Measurements from ENCODE around the gene BDH1.
A peak's percentile ranks its signal among the peaks of the same experiment; 100 is the strongest.

Gene BDH1

GRCh38 chr3:197507541-197507940, 48.2 kb downstream of the BDH1 start:
- H3K4me1 ChIP-seq (ENCODE audit: low read length), result peaks cover 15% of the 10 kb centered on the region
- H3F3A ChIP-seq (ENCODE audit: insufficient read depth, low read length), result peaks cover 10% of the 10 kb centered on the region
- TF ChIP-seq EZH2 (optimal IDR thresholded peaks at IDR 0.05; ENCODE audit: low read depth, low read length) (no peak), CTCF (IDR thresholded peaks at IDR 0.05; ENCODE audit: low read length) (no peak), EZH2phosphoT487 (IDR thresholded peaks at IDR 0.05; ENCODE audit: low read length) (no peak)
- H3K9me3 ChIP-seq (replicated peaks; ENCODE audit: insufficient read depth, low read length), result no peaks in the 10 kb centered on the region
- no peak for DNase-seq
- no peak overlapping the region for H3K27ac ChIP-seq (ENCODE audit: low read length)
- no peaks in the 10 kb centered on the region for H3K27me3 ChIP-seq (replicated peaks; ENCODE audit: insufficient read depth, low read length)
- H3K4me2 ChIP-seq (ENCODE audit: low read depth, low read length), result no peak overlapping the region
- no peak overlapping the region for H2AFZ ChIP-seq (ENCODE audit: low read length)
- H3K79me2 ChIP-seq (ENCODE audit: low read length), result no peaks in the 10 kb centered on the region
- no peak overlapping the region for H3K9ac ChIP-seq (ENCODE audit: low read length)
- no peaks in the 10 kb centered on the region for H4K20me1 ChIP-seq (ENCODE audit: insufficient read depth, low read length)
- H3K4me3 ChIP-seq (ENCODE audit: low read length), result no peak overlapping the region
- no peaks in the 10 kb centered on the region for H3K9me2 ChIP-seq (replicated peaks; ENCODE audit: insufficient read depth, low read length)
- no peaks in the 10 kb centered on the region for H3K36me3 ChIP-seq (replicated peaks; ENCODE audit: insufficient read depth, low read length)

GRCh38 chr3:197507081-197507480, 48.7 kb downstream of the BDH1 start:
- Histone ChIP-seq H3K27ac (ENCODE audit: low read length) (no peak overlapping the region), H3K9me2 (replicated peaks; ENCODE audit: insufficient read depth, low read length) (no peaks in the 10 kb centered on the region), H3K4me2 (ENCODE audit: low read depth, low read length) (no peak overlapping the region), H3K79me2 (ENCODE audit: low read length) (no peaks in the 10 kb centered on the region), H3K9me3 (replicated peaks; ENCODE audit: insufficient read depth, low read length) (no peaks in the 10 kb centered on the region), H3K4me1 (ENCODE audit: low read length) (peaks cover 20% of the 10 kb centered on the region), H3K27me3 (replicated peaks; ENCODE audit: insufficient read depth, low read length) (no peaks in the 10 kb centered on the region), H3K9ac (ENCODE audit: low read length) (no peak overlapping the region), H3F3A (ENCODE audit: insufficient read depth, low read length) (peaks cover 15% of the 10 kb centered on the region), H2AFZ (ENCODE audit: low read length) (no peak overlapping the region), H3K4me3 (ENCODE audit: low read length) (no peak overlapping the region), H4K20me1 (ENCODE audit: insufficient read depth, low read length) (no peaks in the 10 kb centered on the region), H3K36me3 (replicated peaks; ENCODE audit: insufficient read depth, low read length) (no peaks in the 10 kb centered on the region)
- no peak for DNase-seq
- TF ChIP-seq EZH2phosphoT487 (IDR thresholded peaks at IDR 0.05; ENCODE audit: low read length) (no peak), CTCF (IDR thresholded peaks at IDR 0.05; ENCODE audit: low read length) (no peak), EZH2 (optimal IDR thresholded peaks at IDR 0.05; ENCODE audit: low read depth, low read length) (no peak)

- TF ChIP-seq EZH2 (optimal IDR thresholded peaks at IDR 0.05; ENCODE audit: low read depth, low read length) (no peak), EZH2phosphoT487 (IDR thresholded peaks at IDR 0.05; ENCODE audit: low read length) (no peak)
- Histone ChIP-seq H4K20me1 (ENCODE audit: insufficient read depth, low read length) (no peaks in the 10 kb centered on the region), H3K27ac (ENCODE audit: low read length) (no peak overlapping the region), H3F3A (ENCODE audit: insufficient read depth, low read length) (peaks cover 21% of the 10 kb centered on the region), H3K9ac (ENCODE audit: low read length) (no peak overlapping the region), H3K9me3 (replicated peaks; ENCODE audit: insufficient read depth, low read length) (no peaks in the 10 kb centered on the region), H3K27me3 (replicated peaks; ENCODE audit: insufficient read depth, low read length) (no peaks in the 10 kb centered on the region), H3K4me3 (ENCODE audit: low read length) (no peak overlapping the region), H3K79me2 (ENCODE audit: low read length) (no peaks in the 10 kb centered on the region), H3K9me2 (replicated peaks; ENCODE audit: insufficient read depth, low read length) (no peaks in the 10 kb centered on the region), H2AFZ (ENCODE audit: low read length) (no peak overlapping the region), H3K4me2 (ENCODE audit: low read depth, low read length) (peak overlapping the region; percentile 10), H3K36me3 (replicated peaks; ENCODE audit: insufficient read depth, low read length) (no peaks in the 10 kb centered on the region), H3K4me1 (ENCODE audit: low read length) (peaks cover 31% of the 10 kb centered on the region)
- peak; percentile 43 for DNase-seq
Observed at GRCh38 chr3:197505796-197506548, 49.8 kb downstream of the BDH1 start.

- no peak overlapping the region for H3K27ac ChIP-seq (ENCODE audit: low read length)
- no peaks in the 10 kb centered on the region for H4K20me1 ChIP-seq (ENCODE audit: insufficient read depth, low read length)
- peaks cover 31% of the 10 kb centered on the region for H3K4me1 ChIP-seq (ENCODE audit: low read length)
- H3F3A ChIP-seq (ENCODE audit: insufficient read depth, low read length), result peaks cover 21% of the 10 kb centered on the region
- H3K4me3 ChIP-seq (ENCODE audit: low read length), result no peak overlapping the region
- no peaks in the 10 kb centered on the region for H3K9me3 ChIP-seq (replicated peaks; ENCODE audit: insufficient read depth, low read length)
- H2AFZ ChIP-seq (ENCODE audit: low read length), result no peak overlapping the region
- no peaks in the 10 kb centered on the region for H3K27me3 ChIP-seq (replicated peaks; ENCODE audit: insufficient read depth, low read length)
- H3K79me2 ChIP-seq (ENCODE audit: low read length), result no peaks in the 10 kb centered on the region
- no peaks in the 10 kb centered on the region for H3K36me3 ChIP-seq (replicated peaks; ENCODE audit: insufficient read depth, low read length)
- DNase-seq, result no peak
- H3K9ac ChIP-seq (ENCODE audit: low read length), result no peak overlapping the region
- no peaks in the 10 kb centered on the region for H3K9me2 ChIP-seq (replicated peaks; ENCODE audit: insufficient read depth, low read length)
- TF ChIP-seq EZH2phosphoT487 (IDR thresholded peaks at IDR 0.05; ENCODE audit: low read length), result no peak
- TF ChIP-seq EZH2 (optimal IDR thresholded peaks at IDR 0.05; ENCODE audit: low read depth, low read length), result no peak
- no peak for TF ChIP-seq CTCF (IDR thresholded peaks at IDR 0.05; ENCODE audit: low read length)
- H3K4me2 ChIP-seq (ENCODE audit: low read depth, low read length), result no peak overlapping the region
Observed at GRCh38 chr3:197504641-197505121, 51.1 kb downstream of the BDH1 start.

All from MM.1S (cell line).